GM21723 (cell line): Measurements from ENCODE around the gene KMT2B.
A peak's percentile ranks its signal among the peaks of the same experiment; 100 is the strongest.
"Not testable (repeated sequence)": the region's sequence is repeated elsewhere in the genome, so short reads cannot be mapped to it uniquely, and the experiment has no call there.

Experiments used
- ATAC-seq: cut with Tn5 transposase; IDR thresholded peaks from one replicate; pipeline ENCODE4 v1.9.1; 2021; ENCODE audit warnings: mild to moderate bottlenecking, moderate library complexity; ENCODE audit not compliant: unreplicated experiment

KMT2B gene

GRCh38 chr19:35717665-35718344 lies at the start of gene KMT2B:
KMT2B (plus strand) TSS chr19:35718003; CDS start chr19:35718019, 16 bp downstream.
- ATAC-seq, result peak; percentile 39

GRCh38 chr19:35669566-35669965 lies 48.2 kb upstream of the KMT2B start:
- ATAC-seq, result no peak

DNA sequence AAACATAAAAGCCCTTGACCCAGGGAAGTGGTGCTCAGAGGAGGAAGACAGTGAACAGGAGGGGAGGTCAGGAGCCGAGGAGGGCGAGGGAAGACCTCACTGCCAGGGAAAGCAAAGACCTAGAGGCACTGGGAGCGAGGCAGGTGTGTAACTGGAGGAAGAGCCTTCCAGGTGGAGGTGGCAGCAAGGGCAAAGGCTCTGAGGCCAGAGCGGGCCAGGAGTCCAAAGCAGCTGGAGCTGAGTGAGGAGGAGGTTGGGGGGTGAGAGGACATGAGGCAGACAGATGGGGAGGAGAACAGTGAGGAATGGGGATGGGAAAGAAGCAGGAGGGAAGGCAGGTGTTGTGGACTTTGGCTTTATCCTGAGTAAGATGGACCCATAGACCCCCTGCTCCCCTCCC lies 47.8 kb upstream of the KMT2B start:
- ATAC-seq, result no peak

DNA sequence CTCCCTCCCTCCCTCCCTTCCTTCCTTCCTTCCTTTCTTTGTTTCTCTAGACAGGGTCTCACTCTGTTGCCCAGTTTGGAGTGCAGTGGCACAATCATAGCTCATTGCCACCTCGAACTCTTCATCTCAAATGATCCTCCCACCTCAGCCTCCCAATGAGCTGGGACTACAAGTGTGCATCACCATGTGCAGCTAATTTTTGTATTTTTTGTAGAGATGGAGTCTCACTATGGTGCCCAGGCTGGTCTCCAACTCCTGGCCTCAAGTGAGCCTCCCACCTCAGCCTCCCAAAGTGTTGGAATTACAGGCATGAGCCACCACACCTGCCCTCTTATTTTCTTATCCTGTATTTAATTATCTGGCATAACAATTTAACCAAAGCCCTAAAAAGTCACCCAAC lies 47.1 kb upstream of the KMT2B start:
- no peak for ATAC-seq

DNA sequence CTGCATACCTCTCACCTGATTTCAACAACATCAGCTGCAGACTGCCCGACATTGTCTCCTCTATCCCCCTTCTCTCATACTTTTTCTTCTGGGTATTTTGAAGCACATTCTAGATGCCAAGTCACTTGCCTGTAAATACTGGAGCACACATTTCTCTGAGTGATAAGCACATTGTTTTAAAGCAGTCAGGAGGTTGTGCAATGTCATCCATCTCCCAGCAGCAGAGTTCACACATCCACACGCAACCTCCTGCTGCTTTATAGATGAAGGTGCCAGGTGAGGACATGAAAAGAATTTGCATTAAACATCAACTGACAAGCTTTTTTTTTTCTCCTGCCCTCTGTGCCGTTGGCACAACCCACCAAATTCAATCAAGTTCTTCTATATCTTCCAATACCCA lies 46.0 kb upstream of the KMT2B start:
- ATAC-seq, result no peak

- no peak for ATAC-seq
Measured at GRCh38 chr19:35673121-35673804, 44.5 kb upstream of the KMT2B start.

DNA sequence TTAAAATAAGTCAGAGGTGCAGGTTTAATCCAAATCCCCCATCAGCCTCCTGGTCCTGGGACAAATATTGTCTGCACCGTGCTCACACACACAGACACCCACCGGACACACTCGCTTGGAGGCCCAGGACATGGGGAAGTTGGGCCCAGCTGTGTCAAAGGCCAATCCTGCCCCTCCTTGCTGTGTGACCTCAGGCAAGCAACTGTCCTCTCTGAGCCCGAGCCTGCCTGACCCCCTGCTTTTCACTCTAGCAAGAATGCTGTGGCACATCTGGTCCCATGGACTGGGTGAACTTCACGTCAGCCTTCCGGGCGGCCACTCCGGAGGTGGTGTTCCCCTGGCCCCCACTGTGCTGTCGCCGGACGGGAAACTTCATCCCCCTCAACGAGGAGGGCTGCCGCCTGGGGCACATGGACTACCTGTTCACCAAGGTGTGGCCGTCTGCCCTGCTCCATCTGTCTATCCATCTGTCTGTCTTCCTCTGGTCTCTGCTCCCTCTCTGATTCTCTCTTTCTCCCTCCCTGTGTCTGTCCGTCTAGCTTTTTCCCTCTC lies 42.1 kb upstream of the KMT2B start:
- no peak for ATAC-seq

GRCh38 chr19:35689836-35690235 lies 28.0 kb upstream of the KMT2B start:
- no peak for ATAC-seq

- not testable (repeated sequence) for ATAC-seq
Measured at GRCh38 chr19:35691106-35691505, 26.7 kb upstream of the KMT2B start.

- no peak for ATAC-seq
Measured at GRCh38 chr19:35692010-35692409, 25.8 kb upstream of the KMT2B start.

DNA sequence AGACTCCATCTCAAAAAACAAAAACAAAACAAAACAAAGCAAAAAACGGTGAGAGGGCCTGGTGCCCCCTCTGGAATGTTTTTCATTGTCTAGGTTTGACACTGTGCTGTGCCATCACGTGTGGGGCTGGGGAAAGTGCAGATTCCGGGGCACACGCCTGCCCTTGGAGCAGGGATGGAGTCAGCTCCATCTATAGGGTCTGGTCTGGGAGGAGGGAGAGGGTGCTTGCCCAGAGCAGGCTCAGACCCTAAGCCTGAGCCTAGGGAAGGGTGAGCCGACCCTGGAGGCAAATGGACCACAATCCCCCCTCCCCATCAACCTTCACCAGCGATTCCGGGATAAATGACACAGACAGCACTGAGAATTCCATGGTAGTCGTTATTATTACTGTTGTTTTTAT lies 24.4 kb upstream of the KMT2B start:
- ATAC-seq, result peak; percentile 23

GRCh38 chr19:35693835-35694599 lies 23.8 kb upstream of the KMT2B start:
- peak; percentile 74 for ATAC-seq

- ATAC-seq, result no peak
Measured at GRCh38 chr19:35695895-35696422, 21.8 kb upstream of the KMT2B start.

DNA sequence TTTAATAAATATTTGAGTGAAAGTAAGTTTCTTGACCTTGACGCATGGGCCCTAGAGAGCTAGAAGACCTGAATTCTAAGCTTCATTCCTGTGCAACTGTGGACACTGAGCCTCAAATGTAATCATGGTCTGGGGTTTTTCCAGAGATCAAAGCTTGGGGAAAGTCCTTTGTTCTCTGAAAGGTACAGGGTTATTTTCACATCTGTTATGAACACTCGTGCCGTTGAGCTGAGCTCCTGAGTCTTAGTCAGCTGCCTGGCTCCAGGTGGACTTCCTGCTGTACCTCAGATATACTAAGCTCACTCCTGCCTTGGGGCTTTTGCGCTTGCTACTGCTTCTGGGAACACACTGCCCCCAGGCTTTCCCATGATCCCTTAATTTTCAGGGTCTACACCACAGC lies 21.0 kb upstream of the KMT2B start:
- ATAC-seq, result no peak

DNA sequence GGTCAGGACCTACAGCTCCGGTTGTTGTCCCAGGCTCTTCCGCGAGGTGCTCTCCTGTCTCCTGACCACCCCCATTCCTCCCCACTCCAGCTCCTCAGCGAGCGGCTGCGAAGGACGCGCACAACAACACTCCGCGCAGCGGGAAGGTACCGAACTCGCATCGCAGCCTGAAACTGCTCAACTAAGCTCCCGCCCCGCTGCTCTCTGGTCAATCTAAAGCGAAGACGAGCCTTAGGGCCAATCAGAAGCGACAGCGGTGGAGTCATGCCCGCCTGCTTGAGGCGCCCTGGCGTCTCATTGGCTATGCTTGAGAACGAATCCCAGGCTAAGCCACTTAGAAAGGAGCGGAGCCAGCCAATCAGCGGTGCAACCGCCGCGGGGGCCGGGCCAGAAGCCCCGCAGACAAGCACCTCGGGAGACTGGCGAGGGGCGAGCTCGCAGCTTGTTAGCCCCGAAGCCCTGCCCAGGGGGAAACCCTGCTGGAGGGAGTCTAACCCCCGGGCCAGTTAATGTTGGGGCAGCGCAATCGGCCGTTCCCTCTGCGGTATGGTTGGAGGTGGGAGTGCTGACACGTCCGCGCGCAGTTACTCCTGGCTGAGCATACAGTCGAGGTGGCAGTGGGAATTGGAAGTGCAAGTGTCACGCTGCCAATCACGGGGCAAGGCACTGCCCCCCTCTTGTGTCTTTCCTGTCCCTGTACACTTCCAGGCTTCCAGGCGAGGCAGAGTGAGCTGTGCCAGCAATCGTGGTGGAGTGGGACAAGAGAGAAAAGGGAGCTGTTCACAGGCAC lies 15.4 kb upstream of the KMT2B start:
- peak; percentile 91 for ATAC-seq

DNA sequence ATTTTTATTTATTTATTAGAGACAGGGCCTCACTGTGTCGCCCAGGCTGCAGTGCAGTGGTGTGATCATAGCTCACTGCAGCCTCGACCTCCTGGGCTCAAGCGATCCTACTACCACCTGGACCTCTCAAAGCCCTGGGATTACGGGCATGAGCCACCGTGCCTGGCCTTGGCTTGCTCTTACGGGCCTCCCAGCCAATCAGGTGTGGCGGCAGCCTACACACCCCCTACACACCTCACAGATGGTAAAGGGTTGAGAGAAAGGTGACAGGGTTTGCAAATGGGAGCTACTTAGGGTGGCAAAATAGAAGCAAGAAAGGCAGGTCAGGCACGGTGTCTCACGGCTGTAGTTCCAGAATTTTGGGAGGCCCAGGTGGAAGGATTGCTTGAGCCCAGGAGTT lies 14.5 kb upstream of the KMT2B start:
- no peak for ATAC-seq

- ATAC-seq, result no peak
Measured at GRCh38 chr19:35704218-35704617, 13.6 kb upstream of the KMT2B start, which contains the start of gene ZBTB32. ZBTB32 (plus strand) TSS chr19:35704558; CDS start chr19:35714627, 10,069 bp downstream.

DNA sequence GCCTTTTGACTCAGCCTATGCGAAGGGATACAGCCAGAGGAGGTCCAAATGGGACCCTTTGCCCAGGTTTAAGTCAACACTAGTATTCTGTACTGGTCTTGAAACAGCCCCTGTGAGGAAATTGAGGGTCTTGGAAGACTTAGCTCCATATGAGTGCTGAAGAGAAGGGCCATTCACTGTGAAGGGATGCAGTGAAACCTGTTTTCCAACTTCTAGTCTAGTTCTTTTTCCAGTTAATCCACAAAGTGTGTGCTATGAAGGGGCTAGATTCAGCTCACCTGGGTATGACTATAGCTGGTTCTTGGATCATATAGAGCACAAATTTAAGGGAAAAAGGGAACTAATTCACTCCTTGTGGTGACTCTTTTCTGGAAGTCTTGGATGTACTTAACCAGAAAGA lies 9.4 kb upstream of the KMT2B start:
- ATAC-seq, result no peak

GRCh38 chr19:35710784-35711723 lies 6.7 kb upstream of the KMT2B start:
- peak; percentile 26 for ATAC-seq
